SH-SY5Y (cell line): ENCODE measurements around the gene KLHL18.

Source experiments
- GATA2 ChIP-seq: IDR thresholded peaks from 2 replicates; pipeline ENCODE4 v1.6.1; 2011; ENCODE audit warnings: mild to moderate bottlenecking, low read depth, low read length
- GATA3 ChIP-seq: IDR thresholded peaks from 2 replicates; pipeline ENCODE4 v1.6.1; 2011; ENCODE audit warnings: low read depth, mild to moderate bottlenecking, low read length, moderate library complexity

- TF ChIP-seq GATA2: no peak
- TF ChIP-seq GATA3: no peak
Measured at GRCh38 chr3:47315069-47315647, 32.4 kb downstream of the KLHL18 start.
